Memory B cell (primary cell): ENCODE measurements around the gene SMAGP.

Source experiments
- ATAC-seq: fragments of 150-1000 bp; cut with Tn5 transposase; 2 replicates; pipeline ENCODE4 v1.10.0; 2021; ENCODE audit warnings: low read depth, mild to moderate bottlenecking, moderate library complexity
- DNase-seq, 2 donors: peaks; one replicate each; pipeline ENCODE4 v3.0.0; 2022; ENCODE audit warnings: low spot score in 2 of 2
- H3K27ac Mint-ChIP-seq: one replicate; pipeline ENCODE4 v1.8.0; 2022; ENCODE audit warnings: mild to moderate bottlenecking, moderate library complexity, mixed read lengths
- H3K27me3 Mint-ChIP-seq: one replicate; pipeline ENCODE4 v1.8.0; 2022; ENCODE audit warnings: mixed read lengths
- H3K36me3 Mint-ChIP-seq: one replicate; pipeline ENCODE4 v1.8.0; 2022; ENCODE audit warnings: mild to moderate bottlenecking, mixed read lengths
- H3K4me1 Mint-ChIP-seq: one replicate; pipeline ENCODE4 v1.8.0; 2022; ENCODE audit warnings: mixed read lengths
- H3K4me3 Mint-ChIP-seq: one replicate; pipeline ENCODE4 v1.8.0; 2022; ENCODE audit warnings: mild to moderate bottlenecking, moderate library complexity, mixed read lengths
- H3K9me3 Mint-ChIP-seq: one replicate; pipeline ENCODE4 v1.8.0; 2022; ENCODE audit warnings: mixed read lengths

Gene SMAGP

DNA sequence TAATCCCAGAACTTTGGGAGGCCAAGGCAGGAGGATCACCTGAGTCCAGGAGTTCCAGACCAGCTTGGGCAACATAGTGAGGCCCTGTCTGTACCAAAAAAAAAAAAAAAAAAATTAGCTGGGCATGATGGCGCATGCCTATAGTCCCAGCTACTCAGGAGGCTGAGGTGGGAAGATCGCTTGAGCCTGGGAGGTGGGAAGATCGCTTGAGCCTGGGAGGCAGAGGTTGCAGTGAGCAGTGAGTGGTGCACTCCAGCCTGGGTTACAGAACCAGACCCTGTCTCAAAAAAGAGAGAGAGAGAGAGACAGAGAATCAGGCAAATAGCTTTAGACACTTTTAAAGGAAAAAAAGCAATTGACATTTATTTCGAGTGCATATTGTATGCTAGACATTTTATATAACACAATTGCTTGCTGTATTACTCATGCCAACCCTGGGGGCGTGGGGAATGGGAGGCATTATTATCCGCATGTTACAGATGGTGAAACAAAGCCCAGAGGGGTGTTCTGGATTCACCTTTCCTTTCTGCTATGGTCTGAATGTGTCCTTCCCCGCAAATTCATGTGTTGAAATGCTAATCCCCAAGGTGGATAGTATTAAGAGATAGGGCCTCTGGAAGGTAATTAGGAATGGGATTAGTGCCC lies 62.1 kb downstream of the SMAGP start:
- DNase-seq (no peak), ATAC-seq (no peak)
- peaks cover 6% of the 10 kb centered on the region for H3K4me1 Mint-ChIP-seq
- peaks cover 6% of the 10 kb centered on the region for H3K36me3 Mint-ChIP-seq
- H3K27ac Mint-ChIP-seq, result no peak overlapping the region
- H3K9me3 Mint-ChIP-seq, result no peaks in the 10 kb centered on the region
- no peak overlapping the region for H3K4me3 Mint-ChIP-seq
- no peaks in the 10 kb centered on the region for H3K27me3 Mint-ChIP-seq

GRCh38 chr12:51205350-51205749 lies 64.9 kb downstream of the SMAGP start:
- H3K9me3 Mint-ChIP-seq, result no peaks in the 10 kb centered on the region
- ATAC-seq, result no peak

DNA sequence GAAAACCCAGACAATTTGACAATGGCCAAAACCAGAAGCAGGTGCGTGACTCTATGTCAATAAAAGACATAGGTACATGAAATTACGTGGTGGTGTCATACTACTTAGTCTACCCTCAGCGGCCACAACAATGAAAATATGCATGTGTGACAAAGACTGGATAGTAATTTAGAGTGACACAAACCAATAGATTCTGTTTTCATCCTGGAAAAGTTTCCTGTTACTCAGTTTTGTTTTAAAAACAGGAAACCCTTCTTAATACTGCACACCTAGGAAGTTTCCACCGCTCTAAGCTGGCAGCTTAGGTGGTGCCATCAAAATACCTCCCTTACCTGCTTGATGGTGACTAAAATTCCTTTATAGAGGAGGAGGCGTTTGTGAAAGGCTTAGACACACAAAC lies 67.5 kb downstream of the SMAGP start:
- no peak for ATAC-seq
- Mint-ChIP-seq H3K9me3 (no peaks in the 10 kb centered on the region), H3K27me3 (no peaks in the 10 kb centered on the region), H3K4me1 (no peaks in the 10 kb centered on the region), H3K4me3 (no peak overlapping the region), H3K27ac (no peak overlapping the region), H3K36me3 (peaks cover 9% of the 10 kb centered on the region)
- DNase-seq, result no peak

More at GRCh38 chr12:51205350-51205749, 64.9 kb downstream of the SMAGP start:
- peaks cover 3% of the 10 kb centered on the region for H3K4me1 Mint-ChIP-seq
- H3K27ac Mint-ChIP-seq, result no peak overlapping the region
- no peak for DNase-seq
- peaks cover 6% of the 10 kb centered on the region for H3K36me3 Mint-ChIP-seq
- H3K4me3 Mint-ChIP-seq, result no peak overlapping the region
- no peaks in the 10 kb centered on the region for H3K27me3 Mint-ChIP-seq

- Mint-ChIP-seq H3K9me3 (no peaks in the 10 kb centered on the region), H3K27ac (no peak overlapping the region), H3K36me3 (peaks cover 9% of the 10 kb centered on the region), H3K4me1 (no peaks in the 10 kb centered on the region), H3K27me3 (no peaks in the 10 kb centered on the region), H3K4me3 (no peak overlapping the region)
- DNase-seq (no peak), ATAC-seq (no peak)
Measured at GRCh38 chr12:51200806-51201205, 69.4 kb downstream of the SMAGP start.

DNA sequence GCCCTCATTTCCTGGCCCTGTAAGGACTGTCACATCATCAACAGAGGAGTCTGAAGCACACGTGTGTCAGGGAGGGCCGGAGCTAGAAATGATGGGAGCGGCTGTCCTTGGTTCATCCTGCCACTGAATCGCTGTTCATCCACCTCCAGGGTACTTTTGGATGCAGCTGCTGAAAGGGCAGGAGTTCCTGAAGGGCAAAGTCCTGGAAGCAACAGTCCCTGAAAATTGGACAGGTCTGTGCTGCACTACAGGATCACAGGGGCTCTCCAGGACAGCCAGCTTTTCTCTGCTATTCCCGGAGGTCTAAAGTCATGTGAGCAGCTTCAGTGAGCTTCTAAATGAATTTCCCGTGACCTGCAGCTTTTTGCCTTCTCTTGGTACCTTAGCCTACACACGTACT lies 70.1 kb downstream of the SMAGP start:
- Mint-ChIP-seq H3K36me3 (peaks cover 9% of the 10 kb centered on the region), H3K9me3 (no peaks in the 10 kb centered on the region), H3K4me3 (no peak overlapping the region), H3K4me1 (no peaks in the 10 kb centered on the region), H3K27me3 (no peaks in the 10 kb centered on the region), H3K27ac (no peak overlapping the region)
- DNase-seq (no peak), ATAC-seq (no peak)

DNA sequence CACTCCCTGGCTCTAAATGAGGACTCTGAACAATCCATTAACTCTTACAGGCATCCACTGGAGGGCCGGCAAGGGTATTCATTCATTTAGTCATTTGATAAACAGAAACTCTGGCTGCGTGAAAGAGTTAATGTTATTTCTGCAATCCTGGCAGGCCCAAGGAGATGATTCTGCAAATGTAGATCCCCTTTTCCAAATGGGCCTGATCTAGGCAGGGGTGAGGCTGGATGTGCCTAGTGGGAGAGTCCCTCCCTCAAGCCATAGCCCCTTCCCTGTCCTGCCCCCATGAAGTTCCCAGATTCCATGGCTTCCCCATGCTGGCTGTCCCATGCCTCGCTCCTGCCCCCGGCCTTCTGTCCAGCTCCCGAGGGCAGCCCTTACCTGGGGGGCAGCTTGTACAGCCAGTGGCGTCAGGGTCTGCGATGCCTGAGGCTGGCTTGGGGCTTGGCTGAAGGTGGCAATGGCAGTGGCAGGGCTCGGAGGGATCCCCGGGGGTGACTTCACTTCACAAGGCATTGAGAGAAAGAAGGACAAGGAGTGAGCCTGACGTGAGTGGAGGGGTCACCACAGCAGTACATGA lies 70.8 kb downstream of the SMAGP start:
- peaks cover 9% of the 10 kb centered on the region for H3K36me3 Mint-ChIP-seq
- no peak for DNase-seq
- H3K4me1 Mint-ChIP-seq, result no peaks in the 10 kb centered on the region
- H3K4me3 Mint-ChIP-seq, result no peak overlapping the region
- no peak for ATAC-seq
- H3K27ac Mint-ChIP-seq, result no peak overlapping the region
- no peaks in the 10 kb centered on the region for H3K9me3 Mint-ChIP-seq
- no peaks in the 10 kb centered on the region for H3K27me3 Mint-ChIP-seq

GRCh38 chr12:51198568-51199365 lies 71.4 kb downstream of the SMAGP start:
- no peak overlapping the region for H3K4me3 Mint-ChIP-seq
- no peak overlapping the region for H3K27ac Mint-ChIP-seq
- DNase-seq (no peak), ATAC-seq (no peak)
- H3K36me3 Mint-ChIP-seq, result peaks cover 9% of the 10 kb centered on the region
- H3K4me1 Mint-ChIP-seq, result no peaks in the 10 kb centered on the region
- no peaks in the 10 kb centered on the region for H3K27me3 Mint-ChIP-seq
- no peaks in the 10 kb centered on the region for H3K9me3 Mint-ChIP-seq

- Mint-ChIP-seq H3K27ac (no peak overlapping the region), H3K9me3 (no peaks in the 10 kb centered on the region), H3K4me1 (no peaks in the 10 kb centered on the region), H3K36me3 (peaks cover 7% of the 10 kb centered on the region), H3K27me3 (no peaks in the 10 kb centered on the region), H3K4me3 (no peak overlapping the region)
- DNase-seq, result no peak
- no peak for ATAC-seq
Measured at GRCh38 chr12:51197736-51198567, 72.3 kb downstream of the SMAGP start.

DNA sequence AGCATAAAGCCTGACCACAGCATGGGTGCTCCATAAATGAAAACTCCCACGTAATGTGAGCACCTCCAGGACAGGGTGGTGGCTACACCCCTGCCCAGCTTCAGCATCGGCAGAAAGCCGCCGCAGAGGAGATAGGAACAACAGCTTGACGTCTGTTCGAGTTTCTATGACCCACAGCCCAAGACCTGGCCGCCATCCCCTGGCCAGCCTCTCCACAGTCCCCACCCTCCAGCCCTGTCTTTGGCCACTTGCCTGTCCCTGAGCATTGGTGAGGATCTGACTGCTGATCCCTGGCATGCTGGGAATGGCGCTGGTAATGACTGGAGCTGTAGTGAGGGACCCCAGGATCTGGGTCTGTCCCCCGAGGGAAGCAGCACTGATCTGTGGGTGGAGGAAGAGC lies 73.7 kb downstream of the SMAGP start:
- no peak overlapping the region for H3K4me3 Mint-ChIP-seq
- H3K4me1 Mint-ChIP-seq, result no peaks in the 10 kb centered on the region
- peaks cover 14% of the 10 kb centered on the region for H3K36me3 Mint-ChIP-seq
- no peak for ATAC-seq
- no peaks in the 10 kb centered on the region for H3K27me3 Mint-ChIP-seq
- no peaks in the 10 kb centered on the region for H3K9me3 Mint-ChIP-seq
- no peak overlapping the region for H3K27ac Mint-ChIP-seq
- DNase-seq, result no peak

DNA sequence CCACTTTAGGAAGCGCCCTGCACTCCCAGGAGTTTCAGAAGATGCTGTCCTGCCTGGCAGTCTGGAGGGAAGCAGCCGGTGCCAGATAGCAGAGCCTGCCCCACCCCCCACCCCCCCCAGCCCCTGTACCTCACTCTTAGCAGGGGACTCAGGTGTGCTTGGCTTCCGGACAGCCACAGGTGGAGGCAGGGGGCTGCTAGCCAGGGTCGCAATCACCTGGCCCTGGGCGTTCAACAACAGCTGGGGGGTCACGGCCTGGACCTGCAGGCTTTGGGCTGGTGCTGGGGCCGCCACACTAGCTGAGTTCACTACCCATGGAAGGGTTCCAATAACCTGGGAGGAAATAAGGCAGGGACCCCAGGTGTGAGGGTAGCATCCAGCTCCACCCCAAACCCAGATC lies 74.4 kb downstream of the SMAGP start:
- Mint-ChIP-seq H3K4me3 (no peak overlapping the region), H3K27me3 (no peaks in the 10 kb centered on the region), H3K27ac (no peak overlapping the region), H3K4me1 (no peaks in the 10 kb centered on the region), H3K9me3 (no peaks in the 10 kb centered on the region), H3K36me3 (peaks cover 16% of the 10 kb centered on the region)
- no peak for DNase-seq
- no peak for ATAC-seq
